HepG2 (cell line): Measurements from ENCODE around the gene STYK1. TPM values are rescaled to one million over a fixed set of nuclear protein-coding genes. Genes with fewer than 3 reads are reported as not detected.

Source experiments
- ATAC-seq: fragments of 200-7000 bp; cut with Tn5 transposase; 3 replicates; pipeline ENCODE4 v1.9.1; 2020; ENCODE audit warnings: mild to moderate bottlenecking, moderate library complexity
- BruUV-seq: library from RNA; stranded (reverse); fragments of 400-500 nt; replicated peaks from 2 replicates; lab custom pipeline; 2021; lab: Mats Ljungman, UMichigan
- CTCF ChIA-PET: fragments of 300-600 bp; formaldehyde crosslinking; extraction: SDS; loops from one replicate; lab custom pipeline; 2021; ENCODE audit warnings: low total read pairs, inconsistent platforms, low intra/inter-chr PET ratio; lab: Yijun Ruan, JAX
- POLR2A ChIA-PET: fragments of 350-600 bp; sonication (Branson Sonifier 250); formaldehyde crosslinking; loops from one replicate; lab custom pipeline; 2020; ENCODE audit warnings: antibody characterized with exemption, inconsistent platforms; lab: Yijun Ruan, JAX
- DNase-seq: peaks from one replicate; pipeline ENCODE4 v3.0.0-alpha.2; 2015; ENCODE audit warnings: low spot score
- FAIRE-seq: peaks from 3 replicates; lab custom pipeline; 2011; peaks lifted over from hg19 to GRCh38; lab: Jason Lieb, UNC
- H2AFZ ChIP-seq: one replicate; pipeline ENCODE4 v1.6.1; 2011; ENCODE audit warnings: low read length, inconsistent platforms
- H3K27ac ChIP-seq: fragments of 300-600 bp; 3 replicates; pipeline ENCODE4 v1.8.0; 2011; ENCODE audit warnings: mixed run types, mild to moderate bottlenecking, mixed read lengths, low read length, inconsistent platforms; ENCODE audit not compliant: insufficient read depth; ENCODE audit errors: extremely low read length
- H3K27me3 ChIP-seq, 2 experiments: fragments of 200-600 bp in 1 of 2; 2 replicates in 1 of 2; 3 replicates in 1 of 2; pipeline versions ENCODE4 v1.6.0 to v1.8.0; 2011; ENCODE audit warnings: low read length in 2 of 2, mild to moderate bottlenecking in 2 of 2, moderate library complexity in 2 of 2, inconsistent platforms in 1 of 2; ENCODE audit not compliant: insufficient read depth in 2 of 2, control insufficient read depth in 1 of 2
- H3K36me3 ChIP-seq, 2 experiments: fragments of 200-600 bp in 1 of 2; replicated peaks in 1 of 2; 2 replicates in 1 of 2; 3 replicates in 1 of 2; pipeline versions ENCODE4 v1.5.1 to v1.8.0; 2011; ENCODE audit warnings: low read length in 2 of 2, inconsistent platforms in 1 of 2; ENCODE audit not compliant: insufficient read depth in 2 of 2, control insufficient read depth in 1 of 2
- H3K4me1 ChIP-seq: 2 replicates; pipeline ENCODE4 v1.5.1; 2012; ENCODE audit warnings: low read length, inconsistent platforms; ENCODE audit not compliant: insufficient read depth
- H3K4me2 ChIP-seq: 2 replicates; pipeline ENCODE4 v1.6.0; 2011; ENCODE audit warnings: low read depth, low read length, inconsistent platforms
- H3K4me3 ChIP-seq, 3 experiments: fragments of 200-600 bp in 1 of 3; sonication (generic), shearing (Covaris generic) in 1 of 3; replicated peaks in 1 of 3; 2 replicates each; pipeline ENCODE4 v1.5.1; 2011 to 2016; ENCODE audit warnings: low read length in 3 of 3, inconsistent platforms in 2 of 3, low read depth in 2 of 3, mild to moderate bottlenecking in 2 of 3, control low read depth in 1 of 3, mixed read lengths in 1 of 3; ENCODE audit not compliant: insufficient read depth in 1 of 3
- H3K79me2 ChIP-seq: one replicate; pipeline ENCODE4 v1.6.1; 2011; ENCODE audit warnings: low read length, inconsistent platforms; ENCODE audit not compliant: insufficient read depth
- H3K9ac ChIP-seq: 2 replicates; pipeline ENCODE4 v1.6.0; 2011; ENCODE audit warnings: mild to moderate bottlenecking, low read depth, low read length, inconsistent platforms; ENCODE audit not compliant: insufficient read depth
- H3K9me3 ChIP-seq: 2 replicates; pipeline ENCODE4 v1.5.1; 2012; ENCODE audit warnings: mild to moderate bottlenecking, low read length
- H4K20me1 ChIP-seq: 2 replicates; pipeline ENCODE4 v1.6.0; 2011; ENCODE audit warnings: inconsistent platforms, mild to moderate bottlenecking, low read length, moderate library complexity; ENCODE audit not compliant: insufficient read depth
- JUNB ChIP-seq: sonication (generic); formaldehyde crosslinking; IDR thresholded peaks from 2 replicates; pipeline ENCODE4 v1.8.0; 2022; ENCODE audit warnings: missing genetic modification reagents, mild to moderate bottlenecking, borderline replicate concordance
- RARG ChIP-seq: sonication (generic); formaldehyde crosslinking; IDR thresholded peaks from 2 replicates; pipeline ENCODE4 v1.4.0; 2020; ENCODE audit warnings: low read depth, mild to moderate bottlenecking, missing genetic modification reagents
- RFXANK ChIP-seq: IDR thresholded peaks from 2 replicates; pipeline ENCODE4 v1.6.1; 2016
- ZNF33A ChIP-seq: sonication (generic); formaldehyde crosslinking; IDR thresholded peaks from 2 replicates; pipeline ENCODE4 v1.5.1; 2020; ENCODE audit warnings: missing genetic modification reagents, mild to moderate bottlenecking, moderate library complexity, borderline replicate concordance
- WGBS: methylation state at CpG from one replicate; pipeline ENCODE4 v1.1.6; 2017; ENCODE audit warnings: low lambda C conversion rate; 5-methylcytosine and 5-hydroxymethylcytosine counted together
- in situ Hi-C: cut with HindIII; loops from 2 replicates; pipeline ENCODE4 v1.10.0; 2017; ENCODE audit warnings: low pct_unique_long_range_greater_than_20kb; ENCODE audit not compliant: extremely low pct_ligation_motif_present
- intact Hi-C: fragments of 100-400 bp; cut with micrococcal nuclease; formaldehyde crosslinking; loops from one replicate; pipeline ENCODE4 v1.10.0; 2022; ENCODE audit not compliant: unreplicated experiment
- polyA plus RNA-seq, 8 experiments: library from polyadenylated mRNA; depleted of rRNA in 3 of 8; stranded (reverse) in 7 of 8; unstranded in 1 of 8; fragments of >200 nt; fragmentation: Illumina TruSeq in 4 of 8; extraction: Trizol in 4 of 8; gene quantifications; 2 replicates each; pipeline versions ENCODE4 v1.2.1 to v1.2.3, GENCODE V29; 2011 to 2016; ENCODE audit warnings: low read depth in 4 of 8, missing spikeins in 1 of 8, mixed read lengths in 1 of 8; ENCODE audit not compliant: insufficient read depth in 1 of 8
- total RNA-seq, 5 experiments: library from RNA; depleted of rRNA; stranded (reverse); fragments of >200 nt; fragmentation: Illumina TruSeq; extraction: Trizol; gene quantifications; 2 replicates each; pipeline ENCODE4 v1.2.3, GENCODE V29; 2016; ENCODE audit warnings: low read depth in 1 of 5
- TF ChIP-seq, protein P1 (sequence below): sonication (generic); formaldehyde crosslinking; conservative IDR thresholded peaks from 2 replicates; pipeline ENCODE4 v1.4.0; 2020; ENCODE audit warnings: mild to moderate bottlenecking, missing genetic modification reagents, moderate library complexity

The STYK1 gene
- total and polyA plus RNA-seq, 2 of the 13 experiments (the other 11 are each of a cell fraction or from before 2014, with no cell fraction given), result not detected

DNA sequence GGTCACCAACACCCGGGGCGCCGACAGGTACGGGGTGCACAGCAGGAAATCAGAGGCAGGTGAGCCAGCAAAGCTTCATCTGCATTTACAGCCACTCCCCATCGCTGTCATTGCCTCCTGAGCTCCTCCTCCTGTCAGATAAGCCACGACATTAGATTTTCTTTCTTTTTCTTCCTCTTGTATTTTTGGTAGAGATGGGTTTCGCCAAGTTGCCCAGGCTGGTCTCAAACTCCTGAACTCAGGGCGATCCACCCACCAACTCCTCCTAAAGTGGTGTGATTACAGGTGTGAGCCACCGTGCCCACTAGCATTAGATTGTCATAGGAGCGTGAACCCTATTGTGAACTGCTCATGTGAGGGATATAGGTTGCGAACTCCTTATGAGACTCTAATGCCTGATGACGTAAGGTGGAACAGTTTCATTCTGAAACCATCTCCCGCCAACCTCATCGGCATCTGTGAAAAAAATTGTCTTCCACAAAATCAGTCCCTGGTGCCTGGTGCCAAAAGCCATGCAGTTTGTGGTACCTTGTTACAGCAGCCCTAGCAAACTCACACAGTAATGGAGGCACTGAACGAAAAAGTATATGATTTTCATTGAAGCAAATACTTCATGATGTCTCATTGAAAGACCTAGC, 1.5 kb downstream of the STYK1 start (continued):
- TF ChIP-seq, protein P1, sequence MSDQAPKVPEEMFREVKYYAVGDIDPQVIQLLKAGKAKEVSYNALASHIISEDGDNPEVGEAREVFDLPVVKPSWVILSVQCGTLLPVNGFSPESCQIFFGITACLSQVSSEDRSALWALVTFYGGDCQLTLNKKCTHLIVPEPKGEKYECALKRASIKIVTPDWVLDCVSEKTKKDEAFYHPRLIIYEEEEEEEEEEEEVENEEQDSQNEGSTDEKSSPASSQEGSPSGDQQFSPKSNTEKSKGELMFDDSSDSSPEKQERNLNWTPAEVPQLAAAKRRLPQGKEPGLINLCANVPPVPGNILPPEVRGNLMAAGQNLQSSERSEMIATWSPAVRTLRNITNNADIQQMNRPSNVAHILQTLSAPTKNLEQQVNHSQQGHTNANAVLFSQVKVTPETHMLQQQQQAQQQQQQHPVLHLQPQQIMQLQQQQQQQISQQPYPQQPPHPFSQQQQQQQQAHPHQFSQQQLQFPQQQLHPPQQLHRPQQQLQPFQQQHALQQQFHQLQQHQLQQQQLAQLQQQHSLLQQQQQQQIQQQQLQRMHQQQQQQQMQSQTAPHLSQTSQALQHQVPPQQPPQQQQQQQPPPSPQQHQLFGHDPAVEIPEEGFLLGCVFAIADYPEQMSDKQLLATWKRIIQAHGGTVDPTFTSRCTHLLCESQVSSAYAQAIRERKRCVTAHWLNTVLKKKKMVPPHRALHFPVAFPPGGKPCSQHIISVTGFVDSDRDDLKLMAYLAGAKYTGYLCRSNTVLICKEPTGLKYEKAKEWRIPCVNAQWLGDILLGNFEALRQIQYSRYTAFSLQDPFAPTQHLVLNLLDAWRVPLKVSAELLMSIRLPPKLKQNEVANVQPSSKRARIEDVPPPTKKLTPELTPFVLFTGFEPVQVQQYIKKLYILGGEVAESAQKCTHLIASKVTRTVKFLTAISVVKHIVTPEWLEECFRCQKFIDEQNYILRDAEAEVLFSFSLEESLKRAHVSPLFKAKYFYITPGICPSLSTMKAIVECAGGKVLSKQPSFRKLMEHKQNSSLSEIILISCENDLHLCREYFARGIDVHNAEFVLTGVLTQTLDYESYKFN (CRISPR knock-in tag), result no peak

DNA sequence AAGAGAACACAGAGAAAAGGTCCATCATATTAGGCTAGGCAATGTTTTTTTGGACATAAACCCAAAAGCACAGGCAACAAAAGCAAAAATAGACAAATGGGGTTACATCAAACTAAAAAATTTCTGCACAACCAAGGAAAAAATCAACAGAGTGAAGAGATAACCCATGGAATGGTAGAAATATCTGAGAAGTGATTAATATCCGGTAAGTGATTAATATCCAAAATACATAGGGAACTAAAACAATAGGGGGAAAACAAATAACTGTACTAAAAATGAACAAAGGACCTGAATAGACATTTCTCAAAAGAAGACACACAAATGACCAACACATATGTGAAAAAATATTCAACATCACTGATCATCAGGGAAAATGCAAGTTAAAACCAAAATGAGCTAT, 4.3 kb downstream of the STYK1 start:
- Histone ChIP-seq H3K9me3 (no peaks in the 10 kb centered on the region), H3K4me2 (no peak overlapping the region), H3K27me3 (peaks cover 0 to 17% of the 10 kb centered on the region in 2 experiments; a peak in 2 of 5 replicates), H3K36me3 (no peaks in the 10 kb centered on the region), H3K27ac (no peak overlapping the region), H2AFZ (no peak overlapping the region), H3K9ac (no peak overlapping the region), H3K4me3 (no peak overlapping the region), H3K4me1 (peaks cover 7% of the 10 kb centered on the region), H3K79me2 (no peaks in the 10 kb centered on the region), H4K20me1 (no peaks in the 10 kb centered on the region)
- intact Hi-C loops (no loop called here), in situ Hi-C loops (no loop called here)
- FAIRE-seq (no peak), ATAC-seq (no peak), DNase-seq (no peak)
- ChIA-PET CTCF (no interaction called here), POLR2A (no interaction called here)
- no peak for TF ChIP-seq JUNB (CRISPR knock-in tag)
- no peak for TF ChIP-seq ZNF33A (CRISPR knock-in tag)
- no peak for TF ChIP-seq RARG (CRISPR knock-in tag)
- no peak for TF ChIP-seq RFXANK
- 94% methylated on average over 1 of the region's 1 CpG for WGBS
- no TSS peak for BruUV-seq
